HG03064 (cell line): ENCODE measurements around the gene OSBP2.

Source experiments
- ATAC-seq: cut with Tn5 transposase; IDR thresholded peaks from one replicate; pipeline ENCODE4 v1.9.1; 2021; ENCODE audit warnings: low read depth; ENCODE audit not compliant: unreplicated experiment

The OSBP2 gene, protein sequence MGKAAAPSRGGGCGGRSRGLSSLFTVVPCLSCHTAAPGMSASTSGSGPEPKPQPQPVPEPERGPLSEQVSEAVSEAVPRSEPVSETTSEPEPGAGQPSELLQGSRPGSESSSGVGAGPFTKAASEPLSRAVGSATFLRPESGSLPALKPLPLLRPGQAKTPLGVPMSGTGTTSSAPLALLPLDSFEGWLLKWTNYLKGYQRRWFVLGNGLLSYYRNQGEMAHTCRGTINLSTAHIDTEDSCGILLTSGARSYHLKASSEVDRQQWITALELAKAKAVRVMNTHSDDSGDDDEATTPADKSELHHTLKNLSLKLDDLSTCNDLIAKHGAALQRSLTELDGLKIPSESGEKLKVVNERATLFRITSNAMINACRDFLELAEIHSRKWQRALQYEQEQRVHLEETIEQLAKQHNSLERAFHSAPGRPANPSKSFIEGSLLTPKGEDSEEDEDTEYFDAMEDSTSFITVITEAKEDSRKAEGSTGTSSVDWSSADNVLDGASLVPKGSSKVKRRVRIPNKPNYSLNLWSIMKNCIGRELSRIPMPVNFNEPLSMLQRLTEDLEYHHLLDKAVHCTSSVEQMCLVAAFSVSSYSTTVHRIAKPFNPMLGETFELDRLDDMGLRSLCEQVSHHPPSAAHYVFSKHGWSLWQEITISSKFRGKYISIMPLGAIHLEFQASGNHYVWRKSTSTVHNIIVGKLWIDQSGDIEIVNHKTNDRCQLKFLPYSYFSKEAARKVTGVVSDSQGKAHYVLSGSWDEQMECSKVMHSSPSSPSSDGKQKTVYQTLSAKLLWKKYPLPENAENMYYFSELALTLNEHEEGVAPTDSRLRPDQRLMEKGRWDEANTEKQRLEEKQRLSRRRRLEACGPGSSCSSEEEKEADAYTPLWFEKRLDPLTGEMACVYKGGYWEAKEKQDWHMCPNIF

DNA sequence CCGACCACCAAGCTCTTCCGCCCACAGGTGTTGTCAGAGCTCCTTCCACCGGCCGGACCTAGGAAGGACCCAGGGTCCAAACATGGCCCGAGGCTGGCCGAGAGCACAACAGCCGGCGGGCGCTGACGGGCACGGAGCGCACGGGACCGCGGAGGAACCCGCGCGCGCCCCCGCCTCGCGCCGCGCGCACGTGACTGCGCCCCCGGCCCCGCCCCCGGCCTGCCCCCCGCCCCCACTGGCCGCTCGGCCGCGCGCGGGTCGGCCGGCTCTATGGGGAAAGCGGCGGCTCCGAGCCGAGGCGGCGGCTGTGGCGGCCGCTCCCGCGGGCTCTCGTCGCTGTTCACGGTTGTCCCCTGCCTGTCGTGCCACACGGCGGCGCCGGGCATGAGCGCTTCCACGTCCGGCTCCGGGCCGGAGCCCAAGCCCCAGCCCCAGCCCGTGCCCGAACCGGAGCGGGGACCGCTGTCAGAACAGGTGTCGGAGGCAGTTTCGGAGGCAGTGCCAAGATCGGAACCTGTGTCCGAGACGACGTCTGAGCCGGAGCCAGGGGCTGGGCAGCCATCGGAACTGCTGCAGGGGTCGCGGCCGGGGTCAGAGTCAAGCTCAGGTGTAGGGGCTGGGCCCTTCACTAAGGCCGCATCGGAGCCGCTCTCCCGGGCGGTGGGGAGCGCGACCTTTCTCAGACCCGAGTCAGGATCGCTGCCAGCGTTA lies at the start of gene OSBP2:
TSS of gene OSBP2 (plus strand) at position 235 of the 711 bp plus-strand sequence. CDS start at position 271, 36 bp downstream.
- no peak for ATAC-seq

- no peak for ATAC-seq
Observed at GRCh38 chr22:30646518-30647160, 48.0 kb upstream of the OSBP2 start.

- ATAC-seq = no peak
Observed at GRCh38 chr22:30647536-30647935, 47.1 kb upstream of the OSBP2 start.

GRCh38 chr22:30648825-30649224 lies 45.8 kb upstream of the OSBP2 start:
- no peak for ATAC-seq

DNA sequence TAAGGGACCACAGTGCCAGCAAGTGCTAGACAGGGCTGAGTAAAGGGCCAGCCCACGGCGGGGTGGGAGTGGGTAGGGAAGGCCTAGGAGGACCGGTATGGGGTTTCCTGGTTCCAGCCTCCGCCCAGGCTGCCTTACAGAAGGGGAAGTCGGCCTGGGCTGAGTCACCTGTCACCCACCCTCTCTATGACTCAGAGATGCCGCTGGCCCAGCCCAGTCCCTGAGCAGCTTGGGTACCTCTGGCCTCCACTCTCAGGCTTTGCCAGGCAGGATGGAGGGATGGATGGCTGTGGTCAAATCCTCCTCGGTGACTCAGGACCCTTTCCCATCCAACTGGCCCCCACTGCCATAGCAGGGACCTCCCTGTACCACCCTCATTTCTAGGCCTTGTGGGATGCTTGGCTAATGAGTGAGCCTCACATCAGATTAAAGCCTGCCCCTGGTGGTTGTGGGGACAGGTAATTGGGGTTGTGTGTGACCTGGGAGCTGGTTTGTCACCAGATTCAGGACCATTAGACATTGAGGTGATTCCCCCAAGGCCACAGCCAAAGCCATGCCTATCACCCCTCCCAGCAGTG lies 45.2 kb upstream of the OSBP2 start:
- no peak for ATAC-seq

GRCh38 chr22:30650508-30651116 lies 44.1 kb upstream of the OSBP2 start:
- ATAC-seq = no peak

- ATAC-seq = no peak
Observed at GRCh38 chr22:30652852-30653251, 41.8 kb upstream of the OSBP2 start.

DNA sequence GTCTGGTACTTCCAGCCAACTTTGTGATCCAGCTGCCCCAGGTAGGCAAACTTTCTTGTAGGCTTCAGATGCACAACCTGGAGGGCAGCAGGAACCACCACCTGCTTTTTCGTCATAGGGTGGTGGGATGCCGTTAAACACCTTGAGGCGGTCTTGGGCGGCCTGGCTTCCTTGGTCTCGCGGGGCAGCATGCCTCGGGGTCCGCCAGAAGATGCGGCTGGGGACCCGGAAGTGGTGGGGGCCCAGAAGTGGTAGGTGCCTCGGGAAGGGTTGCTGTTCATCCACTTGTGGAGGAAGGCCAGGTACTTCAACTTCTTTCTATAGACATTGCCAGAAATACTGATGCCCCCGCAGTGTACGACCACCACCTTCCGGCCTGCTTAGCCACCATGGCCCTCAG lies 40.3 kb upstream of the OSBP2 start:
- ATAC-seq = no peak

DNA sequence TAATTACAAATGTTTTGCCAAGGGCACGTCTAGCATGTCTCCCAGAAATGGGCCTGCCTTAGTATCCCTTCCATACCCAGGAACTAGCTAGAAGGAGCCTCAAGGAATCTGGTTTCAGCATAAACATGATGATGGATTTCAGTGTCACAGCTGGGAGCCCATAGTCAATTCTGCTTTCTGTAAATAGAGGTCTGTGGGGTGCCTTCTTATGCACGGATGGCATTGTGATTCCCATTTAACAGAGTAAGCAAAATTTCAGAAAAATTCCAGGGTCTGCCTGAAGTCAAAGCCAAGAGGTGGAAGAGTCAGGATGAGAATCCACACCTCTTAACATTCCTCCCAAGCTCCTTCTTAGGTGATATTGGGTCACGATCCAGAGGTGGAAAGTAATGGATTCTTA lies 39.1 kb upstream of the OSBP2 start:
- no peak for ATAC-seq

DNA sequence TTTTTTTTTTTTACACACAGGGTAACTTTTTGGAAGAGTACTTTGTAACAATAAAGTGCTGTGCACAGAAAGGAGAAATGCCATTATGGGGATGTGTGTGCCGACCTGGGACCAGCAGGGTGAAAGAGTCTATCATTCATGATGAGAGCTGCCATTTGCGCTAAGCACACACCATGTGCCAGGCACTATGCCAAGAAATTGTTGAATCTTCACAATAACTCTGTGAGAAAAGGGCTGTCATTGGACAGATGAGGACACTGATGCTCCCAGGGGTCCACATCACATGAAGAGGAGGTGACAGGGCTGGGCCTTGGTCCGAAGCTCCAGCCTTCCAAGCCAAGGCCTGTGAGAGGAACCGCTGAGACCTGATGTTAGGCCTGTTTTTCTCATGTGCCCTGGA lies 32.6 kb upstream of the OSBP2 start:
- no peak for ATAC-seq

DNA sequence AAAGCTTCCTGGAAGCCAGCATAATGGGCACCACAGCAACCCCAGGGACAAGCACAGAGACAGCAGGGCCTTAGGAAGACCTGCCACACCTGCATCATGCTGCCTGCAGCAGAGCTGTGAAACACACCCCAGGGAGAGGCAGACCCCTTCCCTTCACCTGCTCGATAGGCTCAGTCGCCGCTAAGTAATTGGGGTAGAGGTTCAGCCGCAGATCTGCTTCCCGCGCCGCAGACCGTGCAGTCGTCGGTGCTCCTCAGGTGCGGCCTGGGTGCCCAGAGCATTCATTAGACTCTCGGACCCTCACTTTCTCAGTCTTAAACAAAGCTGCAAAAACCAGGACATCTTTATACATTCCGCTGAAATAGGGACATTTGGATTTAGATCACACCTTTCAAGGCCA lies 29.9 kb upstream of the OSBP2 start:
- no peak for ATAC-seq

DNA sequence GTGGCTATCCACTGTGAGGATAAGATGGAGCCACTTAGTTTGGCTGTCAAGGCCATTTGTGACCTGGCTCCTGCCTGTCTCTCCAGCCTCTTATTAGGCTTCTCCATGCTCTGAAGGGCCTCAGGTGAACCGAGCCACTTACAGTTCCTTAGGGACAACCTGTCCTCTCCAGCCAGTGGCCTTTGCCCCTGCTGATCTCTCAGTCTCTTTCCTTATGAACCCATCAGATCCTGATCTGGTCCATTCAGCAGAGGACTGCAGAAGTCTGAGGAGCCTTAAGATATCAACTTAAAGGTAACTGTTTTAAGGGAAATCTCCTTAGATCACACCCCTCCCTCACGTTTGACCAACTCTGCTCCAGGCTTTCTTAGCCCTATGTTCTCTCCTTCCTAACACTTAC lies 29.4 kb upstream of the OSBP2 start:
- no peak for ATAC-seq

DNA sequence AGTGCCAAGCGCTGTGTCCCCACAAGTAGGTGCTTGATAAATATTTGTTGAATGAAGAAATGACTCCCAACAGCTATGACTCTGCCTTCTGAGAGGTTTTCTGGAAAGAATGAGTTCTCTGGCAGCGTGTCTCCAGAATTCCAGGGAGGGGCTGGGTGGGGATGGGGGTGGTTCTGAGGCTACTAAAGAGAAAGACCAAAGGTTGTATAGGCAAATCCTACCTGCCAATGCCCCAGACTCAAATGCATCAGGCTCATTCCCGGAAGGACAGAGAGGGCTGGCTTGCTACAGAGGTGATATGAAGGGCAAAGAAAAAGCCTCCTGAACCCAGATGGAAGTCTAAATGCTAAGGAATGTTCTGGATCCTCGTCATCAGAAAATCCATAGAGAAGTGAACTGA lies 28.9 kb upstream of the OSBP2 start:
- no peak for ATAC-seq

GRCh38 chr22:30667107-30667493 lies 27.6 kb upstream of the OSBP2 start:
- peak; percentile 7 for ATAC-seq

DNA sequence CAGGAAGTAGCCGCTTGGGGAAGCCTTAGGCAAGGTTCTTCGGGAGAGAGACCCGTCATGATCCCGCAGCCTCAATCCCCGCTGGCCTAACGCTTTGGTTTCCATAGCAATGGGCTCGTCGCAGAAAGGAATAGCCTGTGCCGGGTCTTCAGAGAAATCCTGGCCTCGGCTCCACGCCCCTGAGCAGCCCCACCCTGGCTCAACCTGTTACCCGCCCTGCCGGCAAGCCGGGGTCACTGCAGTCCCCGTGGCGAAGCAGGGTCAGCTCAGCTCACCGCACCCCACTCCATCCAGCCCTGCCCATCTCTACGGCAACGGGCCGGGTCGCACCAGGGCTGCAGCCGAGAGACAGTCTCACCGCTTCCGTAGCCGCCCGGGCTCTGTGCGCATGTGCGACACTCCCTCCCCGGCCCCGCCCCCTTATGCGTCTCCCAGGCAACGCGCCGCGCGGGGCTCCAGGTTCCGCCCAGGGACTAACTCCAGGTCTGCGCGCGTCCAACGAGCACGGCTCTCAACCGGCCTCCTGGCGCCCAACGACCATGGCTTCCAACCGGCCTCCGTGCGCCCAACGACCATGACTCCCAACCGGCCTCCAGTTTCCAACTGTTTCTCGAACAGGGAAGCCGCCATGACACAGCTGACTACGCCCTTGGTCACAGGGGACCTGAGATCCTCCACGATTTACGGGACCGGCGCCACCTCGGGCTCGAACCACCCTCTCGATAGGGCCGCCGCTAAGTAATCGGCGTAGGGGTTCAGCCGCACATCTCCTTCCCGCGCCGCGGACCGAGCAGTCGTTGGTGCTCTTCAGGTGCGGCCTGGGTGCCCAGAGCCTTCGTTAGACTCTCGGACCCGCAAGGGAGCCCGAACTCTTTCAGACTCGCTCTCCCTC lies 26.9 kb upstream of the OSBP2 start, which contains the start of gene DUSP18:
TSS of gene DUSP18 (minus strand) at position 382 of the 892 bp plus-strand sequence. CDS start 3,872 bp downstream, outside the sequence.
- ATAC-seq = peak; percentile 70

GRCh38 chr22:30668386-30668710 lies 26.3 kb upstream of the OSBP2 start:
- ATAC-seq = no peak

DNA sequence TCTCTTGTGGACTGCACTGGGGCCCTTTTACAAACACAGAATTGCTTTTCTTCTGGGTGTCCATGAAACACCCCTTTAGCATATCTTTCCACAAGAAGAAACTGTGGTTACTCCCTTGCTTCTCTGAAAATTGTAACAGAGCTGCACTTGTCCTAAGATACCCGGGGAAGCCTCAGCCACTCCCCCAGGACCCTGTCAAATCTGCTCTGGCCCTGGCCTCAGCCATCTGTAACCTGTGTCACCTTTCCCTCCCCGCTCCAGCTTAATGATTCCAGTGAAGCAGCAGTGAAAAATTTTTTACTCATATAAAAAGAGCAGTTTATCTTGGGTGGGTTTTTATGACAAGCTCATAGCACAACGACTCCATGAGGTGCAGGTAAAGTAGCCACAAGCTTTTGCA lies 23.6 kb upstream of the OSBP2 start:
- no peak for ATAC-seq

GRCh38 chr22:30673136-30673535 lies 21.5 kb upstream of the OSBP2 start:
- ATAC-seq = no peak

GRCh38 chr22:30674482-30674881 lies 20.2 kb upstream of the OSBP2 start:
- no peak for ATAC-seq
